ENCODE results near the gene FAM114A1. TPM values are rescaled to one million over a fixed set of nuclear protein-coding genes. Genes with fewer than 3 reads are reported as not detected.

Gene FAM114A1
- total and polyA plus RNA-seq, 9 donors: 32.8 to 99.7 (median 79.3) TPM

DNA sequence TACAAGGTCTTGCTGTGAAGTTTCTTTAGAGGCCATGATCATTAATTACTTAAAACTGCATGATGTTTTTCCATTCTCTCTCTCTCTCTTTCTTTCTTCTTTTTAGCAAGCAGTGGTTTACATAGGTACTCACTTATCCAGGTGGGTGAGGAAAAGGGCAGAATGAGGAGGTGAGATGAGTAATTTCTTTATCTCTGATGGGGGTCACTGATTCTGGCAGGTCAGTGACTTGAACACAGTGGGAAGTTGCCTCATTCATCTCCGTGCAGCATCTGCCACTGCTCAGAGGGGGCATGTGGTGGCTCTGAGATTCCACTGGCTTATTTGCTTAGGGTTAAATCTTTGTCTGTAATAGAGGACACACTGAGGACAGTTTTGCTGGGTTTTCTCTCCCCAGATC is 62.6 kb downstream of the FAM114A1 start:
- H3K9me3 ChIP-seq: no peaks in the 10 kb centered on the region
- WGBS, 3 donors: 70 to 77% (median 72%) methylated on average over 1 of the region's 1 CpG
- H3K27me3 ChIP-seq: no peaks in the 10 kb centered on the region
- intact Hi-C loops (cut with DNase I): no loop called here
- no peak overlapping the region for H3K27ac ChIP-seq
- TF ChIP-seq POLR2A (IDR thresholded peaks at IDR 0.05) (no peak), CTCF (IDR thresholded peaks at IDR 0.05) (no peak), EP300 (IDR thresholded peaks at IDR 0.05) (no peak)
- no peaks in the 10 kb centered on the region for H3K36me3 ChIP-seq
- DNase-seq: no peak
- no peak overlapping the region for H3K4me3 ChIP-seq
- no peaks in the 10 kb centered on the region for H3K4me1 ChIP-seq (ENCODE audit: insufficient read depth)

DNA sequence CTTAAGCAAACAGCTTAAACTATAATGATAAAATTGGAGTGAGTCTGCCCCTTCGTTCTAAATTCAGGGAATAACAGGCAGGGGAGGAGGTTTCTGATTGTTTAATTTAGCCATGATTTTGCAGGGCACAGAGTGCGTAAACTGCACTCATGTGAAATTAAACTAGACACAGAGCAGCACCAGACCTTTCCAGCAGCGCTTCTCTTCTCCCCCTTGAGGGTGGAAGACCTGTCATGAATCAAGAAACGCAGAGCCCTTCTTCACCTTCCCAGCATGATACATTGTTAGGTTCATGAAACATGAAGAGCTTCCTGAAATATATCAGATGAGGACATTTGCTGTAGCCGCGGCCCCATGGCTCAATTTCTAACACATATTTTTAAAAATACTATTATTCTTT is 63.1 kb downstream of the FAM114A1 start:
- 86 to 93% (median 90%) methylated on average over 6 of the region's 6 CpGs for WGBS, 3 donors
- no peak overlapping the region for H3K27ac ChIP-seq
- no peaks in the 10 kb centered on the region for H3K9me3 ChIP-seq
- no peak overlapping the region for H3K4me3 ChIP-seq
- intact Hi-C loops (cut with DNase I): no loop called here
- H3K27me3 ChIP-seq: no peaks in the 10 kb centered on the region
- DNase-seq: no peak
- no peaks in the 10 kb centered on the region for H3K36me3 ChIP-seq
- no peaks in the 10 kb centered on the region for H3K4me1 ChIP-seq (ENCODE audit: insufficient read depth)
- no peak for TF ChIP-seq POLR2A (IDR thresholded peaks at IDR 0.05)
- TF ChIP-seq EP300 (IDR thresholded peaks at IDR 0.05): no peak
- TF ChIP-seq CTCF (IDR thresholded peaks at IDR 0.05): no peak

- Histone ChIP-seq H3K27ac (no peak overlapping the region), H3K36me3 (no peaks in the 10 kb centered on the region), H3K4me1 (ENCODE audit: insufficient read depth) (no peaks in the 10 kb centered on the region), H3K4me3 (no peak overlapping the region), H3K27me3 (no peaks in the 10 kb centered on the region), H3K9me3 (no peaks in the 10 kb centered on the region)
- intact Hi-C loops (cut with DNase I): no loop called here
- TF ChIP-seq POLR2A (IDR thresholded peaks at IDR 0.05) (no peak), CTCF (IDR thresholded peaks at IDR 0.05) (no peak), EP300 (IDR thresholded peaks at IDR 0.05) (no peak)
- 75 to 88% (median 77%) methylated on average over 5 of the region's 5 CpGs for WGBS, 3 donors
- no peak for DNase-seq
These were observed 63.5 kb downstream of the FAM114A1 start for GRCh38 chr4:38931125-38931524.

GRCh38 chr4:38935391-38936073 is 67.9 kb downstream of the FAM114A1 start:
- Histone ChIP-seq H3K27me3 (no peaks in the 10 kb centered on the region), H3K27ac (no peak overlapping the region), H3K9me3 (no peaks in the 10 kb centered on the region), H3K36me3 (no peaks in the 10 kb centered on the region), H3K4me1 (ENCODE audit: insufficient read depth) (no peaks in the 10 kb centered on the region), H3K4me3 (no peak overlapping the region)
- no peak for DNase-seq
- TF ChIP-seq EP300 (IDR thresholded peaks at IDR 0.05): no peak
- no peak for TF ChIP-seq POLR2A (IDR thresholded peaks at IDR 0.05)
- TF ChIP-seq CTCF (IDR thresholded peaks at IDR 0.05): no peak
- intact Hi-C loops (cut with DNase I): no loop called here
- 66 to 77% (median 74%) methylated on average over 5 of the region's 5 CpGs for WGBS, 3 donors

Measured in ovary (tissue), 9 donors.